Raji (cell line): ENCODE data around the gene ACOXL.

Source experiments
- POLR2A ChIP-seq: IDR thresholded peaks from 2 replicates; pipeline ENCODE4 v1.6.1; 2011; ENCODE audit warnings: low read depth, low read length, control low read depth; ENCODE audit not compliant: insufficient read depth

ACOXL gene

GRCh38 chr2:111118981-111119821 lies 386.8 kb downstream of the ACOXL start:
- TF ChIP-seq POLR2A, result no peak

GRCh38 chr2:111119822-111120252 lies 387.5 kb downstream of the ACOXL start:
- TF ChIP-seq POLR2A, result no peak

GRCh38 chr2:111120253-111121027 lies 388.1 kb downstream of the ACOXL start, which contains the start of gene BCL2L11:
Gene BCL2L11 (plus strand): TSS chr2:111120914. CDS start chr2:111123746, 2,832 bp downstream.
- TF ChIP-seq POLR2A, result peak; percentile 82

GRCh38 chr2:111121028-111121827 lies 388.9 kb downstream of the ACOXL start:
- no peak; the same call in 1 of the 2 replicates for TF ChIP-seq POLR2A

- TF ChIP-seq POLR2A, result peak; percentile 49
These were observed 389.7 kb downstream of the ACOXL start for GRCh38 chr2:111121828-111122630.

- no peak; the same call in 1 of the 2 replicates for TF ChIP-seq POLR2A
These were observed 390.5 kb downstream of the ACOXL start for GRCh38 chr2:111122631-111123421.

GRCh38 chr2:111123751-111124150 lies 391.4 kb downstream of the ACOXL start:
- no peak for TF ChIP-seq POLR2A

GRCh38 chr2:111126581-111126980 lies 394.2 kb downstream of the ACOXL start:
- no peak for TF ChIP-seq POLR2A

GRCh38 chr2:111127351-111127750 lies 395.0 kb downstream of the ACOXL start:
- TF ChIP-seq POLR2A, result no peak

- no peak for TF ChIP-seq POLR2A
These were observed 395.7 kb downstream of the ACOXL start for GRCh38 chr2:111128096-111128495.

- TF ChIP-seq POLR2A, result no peak
These were observed 401.2 kb downstream of the ACOXL start for GRCh38 chr2:111133603-111134002.

GRCh38 chr2:111134055-111134454 lies 401.7 kb downstream of the ACOXL start:
- no peak for TF ChIP-seq POLR2A

- no peak for TF ChIP-seq POLR2A
These were observed 403.0 kb downstream of the ACOXL start for GRCh38 chr2:111135237-111135909.
